Mucosa of descending colon (tissue), 3 donors: ENCODE results near the gene UIMC1. TPM values are rescaled to one million over a fixed set of nuclear protein-coding genes. Genes with fewer than 3 reads are reported as not detected.

ENCODE experiments used
- ATAC-seq: fragments of 200-7000 bp; cut with Tn5 transposase; one replicate; pipeline ENCODE4 v1.9.1; 2020; ENCODE audit warnings: mild to moderate bottlenecking, moderate library complexity
- DNase-seq, 3 donors: peaks; one replicate each; pipeline ENCODE4 v3.0.0-alpha.2; 2020
- H3K36me3 ChIP-seq: fragments of 200-600 bp; one replicate; pipeline ENCODE4 v1.8.0; 2021; ENCODE audit warnings: low read depth, mild to moderate bottlenecking
- H3K4me1 ChIP-seq: fragments of 200-600 bp; one replicate; pipeline ENCODE4 v1.8.0; 2021; ENCODE audit warnings: low read depth, mild to moderate bottlenecking
- H3K4me3 ChIP-seq: fragments of 200-600 bp; one replicate; pipeline ENCODE4 v1.8.0; 2021; ENCODE audit warnings: mild to moderate bottlenecking
- H3K9me3 ChIP-seq: fragments of 200-600 bp; one replicate; pipeline ENCODE4 v1.8.0; 2021; ENCODE audit warnings: mild to moderate bottlenecking
- intact Hi-C, 2 donors: fragments of 100-400 bp; cut with DNase I in 1 of 2; cut with micrococcal nuclease in 1 of 2; formaldehyde crosslinking; loops; one replicate each; pipeline versions ENCODE4 v1.11.0 to v1.11.1; 2022; cut with DNase I, micrococcal nuclease
- total RNA-seq, 3 donors: library from RNA; stranded (reverse); fragmentation: NEBNext Ultra II Directional in 2 of 3; extraction: Animal tissue kit (Norgen Biotek cat#: 25700) in 2 of 3; gene quantifications; one replicate each; pipeline versions ENCODE4 v1.2.1 to v1.2.4, GENCODE V29; 2021 to 2023
- TF ChIP-seq, protein P1 (sequence below): fragments of 200-600 bp; IDR thresholded peaks from one replicate; pipeline ENCODE4 v1.8.0; 2022; ENCODE audit warnings: antibody characterized with exemption, mild to moderate bottlenecking
- donor health status: DM: no; HTN: no; CAD: no; lungs with moderate emphysema.
- donor health status: DM: no; HTN: no; CAD: no.
- donor health status: DM: no; HTN: yes; CAD: no.

The UIMC1 gene
- total RNA-seq, 3 donors from 2014 or later: 30.7 to 57.8 (median 33.3) TPM

DNA sequence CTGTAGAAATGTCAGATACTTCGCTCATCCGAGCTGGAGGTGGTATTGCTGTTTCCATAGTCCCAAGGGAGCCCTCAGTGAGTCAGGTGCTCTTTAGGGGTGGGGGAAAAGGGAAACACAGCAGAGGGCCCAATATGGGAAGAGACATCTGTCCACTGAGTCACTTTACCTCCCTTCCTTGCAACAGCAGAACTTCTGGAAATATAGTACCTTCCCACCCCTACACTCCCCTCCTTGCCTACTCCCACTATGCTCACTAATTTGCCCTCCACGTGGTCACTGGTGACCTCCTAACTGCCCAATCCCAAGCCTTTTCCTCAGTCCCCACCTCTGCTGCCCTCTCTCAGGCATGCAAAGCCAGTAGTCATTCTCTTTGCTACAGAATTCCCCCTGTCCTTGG lies 109.3 kb downstream of the UIMC1 start:
- TF ChIP-seq, protein P1, sequence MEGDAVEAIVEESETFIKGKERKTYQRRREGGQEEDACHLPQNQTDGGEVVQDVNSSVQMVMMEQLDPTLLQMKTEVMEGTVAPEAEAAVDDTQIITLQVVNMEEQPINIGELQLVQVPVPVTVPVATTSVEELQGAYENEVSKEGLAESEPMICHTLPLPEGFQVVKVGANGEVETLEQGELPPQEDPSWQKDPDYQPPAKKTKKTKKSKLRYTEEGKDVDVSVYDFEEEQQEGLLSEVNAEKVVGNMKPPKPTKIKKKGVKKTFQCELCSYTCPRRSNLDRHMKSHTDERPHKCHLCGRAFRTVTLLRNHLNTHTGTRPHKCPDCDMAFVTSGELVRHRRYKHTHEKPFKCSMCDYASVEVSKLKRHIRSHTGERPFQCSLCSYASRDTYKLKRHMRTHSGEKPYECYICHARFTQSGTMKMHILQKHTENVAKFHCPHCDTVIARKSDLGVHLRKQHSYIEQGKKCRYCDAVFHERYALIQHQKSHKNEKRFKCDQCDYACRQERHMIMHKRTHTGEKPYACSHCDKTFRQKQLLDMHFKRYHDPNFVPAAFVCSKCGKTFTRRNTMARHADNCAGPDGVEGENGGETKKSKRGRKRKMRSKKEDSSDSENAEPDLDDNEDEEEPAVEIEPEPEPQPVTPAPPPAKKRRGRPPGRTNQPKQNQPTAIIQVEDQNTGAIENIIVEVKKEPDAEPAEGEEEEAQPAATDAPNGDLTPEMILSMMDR: no peak
- no peaks in the 10 kb centered on the region for H3K9me3 ChIP-seq
- ATAC-seq (no peak), DNase-seq (no peak)
- intact Hi-C loops: no loop called here
- no peaks in the 10 kb centered on the region for H3K36me3 ChIP-seq
- H3K4me3 ChIP-seq: no peak overlapping the region
- no peaks in the 10 kb centered on the region for H3K4me1 ChIP-seq

DNA sequence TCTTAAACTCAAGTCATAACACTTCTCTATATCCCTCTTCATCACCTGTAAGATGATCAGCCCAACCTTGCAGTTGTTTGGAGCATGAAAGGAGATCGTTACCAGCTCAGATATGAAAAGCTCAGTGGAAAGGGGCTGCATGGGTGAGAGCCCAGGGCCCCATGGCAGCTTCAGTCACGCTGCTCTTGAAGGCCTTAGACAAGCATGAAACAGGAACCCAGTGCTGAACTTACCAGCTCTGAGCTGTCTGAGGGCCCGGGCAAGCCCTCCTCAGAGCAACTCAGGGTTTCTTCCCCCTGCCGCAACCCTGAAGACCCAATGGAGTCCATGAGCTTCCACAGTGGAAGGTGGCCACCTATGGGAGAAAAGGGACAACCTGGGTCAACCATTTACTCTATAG lies 110.7 kb downstream of the UIMC1 start:
- TF ChIP-seq, protein P1: no peak
- H3K4me3 ChIP-seq: no peak overlapping the region
- no peaks in the 10 kb centered on the region for H3K36me3 ChIP-seq
- DNase-seq: no peak
- no peaks in the 10 kb centered on the region for H3K9me3 ChIP-seq
- intact Hi-C loops: no loop called here
- no peaks in the 10 kb centered on the region for H3K4me1 ChIP-seq
- no peak for ATAC-seq

DNA sequence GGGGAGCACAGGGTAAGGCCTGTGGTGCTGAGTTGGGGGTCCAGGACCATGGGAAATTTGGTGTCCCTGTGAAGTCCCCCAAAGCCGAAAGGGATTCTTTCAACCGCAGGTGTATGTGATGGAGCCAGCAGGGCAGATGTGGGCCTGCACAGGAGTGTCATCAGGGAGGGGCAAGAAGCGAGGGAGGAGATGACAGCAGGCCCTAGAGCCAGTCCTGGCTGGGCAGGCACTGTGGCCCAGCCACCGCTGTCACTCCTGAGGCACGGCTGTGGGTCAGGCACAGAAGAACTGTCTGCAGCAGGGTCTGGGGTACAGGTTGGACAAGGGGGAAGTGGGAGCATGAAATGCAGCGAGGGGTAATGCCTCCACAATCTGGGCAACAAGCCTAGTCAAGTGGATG lies 112.3 kb downstream of the UIMC1 start:
- Histone ChIP-seq H3K4me3 (no peak overlapping the region), H3K4me1 (no peaks in the 10 kb centered on the region), H3K9me3 (no peaks in the 10 kb centered on the region), H3K36me3 (no peaks in the 10 kb centered on the region)
- ATAC-seq (no peak), DNase-seq (no peak)
- intact Hi-C loops: no loop called here
- TF ChIP-seq, protein P1: no peak

DNA sequence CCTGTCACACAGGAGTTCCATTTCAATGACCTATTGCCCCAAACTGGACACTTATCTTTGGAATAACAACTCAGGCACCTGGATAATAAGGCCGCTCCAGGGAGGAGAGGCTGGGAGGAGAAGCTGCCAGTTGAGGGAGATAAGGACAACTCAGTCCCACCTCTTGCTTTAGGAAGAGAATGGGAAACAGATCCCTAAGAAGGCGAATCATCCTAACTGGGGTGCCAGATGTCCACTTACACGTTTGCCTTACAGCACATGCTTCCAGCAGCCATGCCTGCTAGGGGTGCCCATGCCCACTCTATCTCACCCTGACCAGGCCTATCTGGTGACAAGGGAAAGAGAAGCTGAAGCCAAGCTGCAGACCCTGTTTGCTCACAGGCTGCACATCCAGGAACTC lies 113.9 kb downstream of the UIMC1 start:
- H3K4me1 ChIP-seq: no peaks in the 10 kb centered on the region
- intact Hi-C loops: no loop called here
- no peak for ATAC-seq
- no peak overlapping the region for H3K4me3 ChIP-seq
- H3K9me3 ChIP-seq: no peaks in the 10 kb centered on the region
- no peaks in the 10 kb centered on the region for H3K36me3 ChIP-seq
- TF ChIP-seq, protein P1: no peak
- DNase-seq: no peak

DNA sequence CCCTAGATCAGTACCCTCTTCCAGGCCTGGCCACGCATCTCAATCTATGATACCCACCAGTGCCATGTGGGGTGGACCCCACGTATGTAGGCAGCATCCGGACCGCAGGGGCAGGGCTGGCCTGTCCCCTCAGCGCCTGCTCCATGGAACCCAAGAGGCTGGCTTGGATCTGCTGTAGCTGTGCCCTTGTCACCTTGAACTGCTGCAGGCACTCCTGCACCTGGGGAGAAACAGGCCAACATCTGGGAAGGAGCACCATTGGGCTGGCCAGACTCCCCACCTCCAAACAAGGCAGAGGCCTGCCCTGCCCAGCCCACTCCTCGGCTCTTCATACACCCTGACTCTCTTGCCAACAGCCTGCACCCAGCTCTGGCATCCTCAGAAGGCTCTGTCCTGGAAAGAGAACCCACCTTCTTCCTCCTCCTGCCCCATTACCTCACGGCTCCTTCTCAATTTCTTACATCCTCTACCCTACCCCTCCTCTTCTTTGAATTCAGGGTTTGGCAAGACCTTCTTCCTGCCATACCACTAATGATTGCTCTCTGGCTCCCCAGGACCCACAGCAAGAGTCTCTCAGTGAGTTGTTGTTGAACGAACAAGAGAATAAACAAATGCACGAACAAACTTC lies 115.1 kb downstream of the UIMC1 start:
- ATAC-seq (no peak), DNase-seq (no peak)
- Histone ChIP-seq H3K4me3 (no peak overlapping the region), H3K36me3 (no peaks in the 10 kb centered on the region), H3K9me3 (no peaks in the 10 kb centered on the region), H3K4me1 (no peaks in the 10 kb centered on the region)
- TF ChIP-seq, protein P1: no peak
- intact Hi-C loops: no loop called here
